A549 (cell line): ENCODE data around the gene CIPC.

Experiments
- BCL3 ChIP-seq: fragments of >200 bp; sonication (Bioruptor Twin); formaldehyde crosslinking; IDR thresholded peaks from 3 replicates; pipeline ENCODE4 v1.6.1; 2016
- CEBPB ChIP-seq, 2 experiments: fragments of >200 bp in 1 of 2; sonication (Bioruptor Twin) in 1 of 2; formaldehyde crosslinking in 1 of 2; IDR thresholded peaks; 2 replicates each; pipeline ENCODE4 v1.6.1; 2012 to 2016
- EHF ChIP-seq: fragments of 250-450 bp; sonication (Bioruptor Pico); IDR thresholded peaks from 2 replicates; pipeline ENCODE4 v1.5.0; 2020; ENCODE audit warnings: mild to moderate bottlenecking
- ELK1 ChIP-seq: fragments of 150-350 bp; IDR thresholded peaks from 2 replicates; pipeline ENCODE4 v1.6.1; 2014; ENCODE audit warnings: low read depth, mild to moderate bottlenecking, low read length
- HEYL ChIP-seq: fragments of 250-450 bp; sonication (Bioruptor Pico); IDR thresholded peaks from 2 replicates; pipeline ENCODE4 v1.8.0; 2021; ENCODE audit warnings: mild to moderate bottlenecking, moderate library complexity
- POLR2A ChIP-seq: IDR thresholded peaks from 2 replicates; pipeline ENCODE4 v1.6.1; 2012; ENCODE audit warnings: mild to moderate bottlenecking, low read length
- RCOR1 ChIP-seq: fragments of 150-350 bp; IDR thresholded peaks from 2 replicates; pipeline ENCODE4 v1.6.1; 2014; ENCODE audit warnings: antibody characterized with exemption, low read length, low read depth
- SMC3 ChIP-seq: fragments of >200 bp; sonication (Bioruptor Twin); formaldehyde crosslinking; IDR thresholded peaks from 3 replicates; pipeline ENCODE4 v1.6.1; 2018; ENCODE audit warnings: inconsistent platforms
- ZC3H11A ChIP-seq: fragments of 450-650 bp; IDR thresholded peaks from 2 replicates; pipeline ENCODE4 v1.6.1; 2014; ENCODE audit warnings: antibody characterized with exemption, mild to moderate bottlenecking
- TF ChIP-seq, protein P1 (sequence below): fragments of >200 bp; sonication (Bioruptor Twin); formaldehyde crosslinking; IDR thresholded peaks from 3 replicates; pipeline ENCODE4 v1.5.1; 2016

DNA sequence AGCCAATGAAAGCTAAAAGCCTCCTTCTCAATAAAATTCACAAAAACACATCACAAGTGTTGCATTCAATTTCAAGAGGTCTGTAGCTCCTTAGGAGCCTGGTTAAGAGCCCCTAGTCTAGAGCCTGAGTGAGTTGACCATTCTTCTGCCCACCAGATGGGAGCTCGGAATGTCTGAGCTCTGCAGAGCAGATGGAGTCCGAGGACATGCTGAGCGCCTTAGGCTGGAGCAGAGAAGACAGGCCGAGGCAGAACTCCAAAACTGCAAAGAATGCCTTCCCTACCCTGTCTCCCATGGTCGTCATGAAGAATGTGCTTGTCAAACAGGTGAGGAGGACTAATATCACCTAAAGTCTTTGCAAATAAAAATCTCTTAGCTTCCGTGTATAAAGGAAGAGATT lies 11.6 kb downstream of the CIPC start:
- TF ChIP-seq, protein P1, sequence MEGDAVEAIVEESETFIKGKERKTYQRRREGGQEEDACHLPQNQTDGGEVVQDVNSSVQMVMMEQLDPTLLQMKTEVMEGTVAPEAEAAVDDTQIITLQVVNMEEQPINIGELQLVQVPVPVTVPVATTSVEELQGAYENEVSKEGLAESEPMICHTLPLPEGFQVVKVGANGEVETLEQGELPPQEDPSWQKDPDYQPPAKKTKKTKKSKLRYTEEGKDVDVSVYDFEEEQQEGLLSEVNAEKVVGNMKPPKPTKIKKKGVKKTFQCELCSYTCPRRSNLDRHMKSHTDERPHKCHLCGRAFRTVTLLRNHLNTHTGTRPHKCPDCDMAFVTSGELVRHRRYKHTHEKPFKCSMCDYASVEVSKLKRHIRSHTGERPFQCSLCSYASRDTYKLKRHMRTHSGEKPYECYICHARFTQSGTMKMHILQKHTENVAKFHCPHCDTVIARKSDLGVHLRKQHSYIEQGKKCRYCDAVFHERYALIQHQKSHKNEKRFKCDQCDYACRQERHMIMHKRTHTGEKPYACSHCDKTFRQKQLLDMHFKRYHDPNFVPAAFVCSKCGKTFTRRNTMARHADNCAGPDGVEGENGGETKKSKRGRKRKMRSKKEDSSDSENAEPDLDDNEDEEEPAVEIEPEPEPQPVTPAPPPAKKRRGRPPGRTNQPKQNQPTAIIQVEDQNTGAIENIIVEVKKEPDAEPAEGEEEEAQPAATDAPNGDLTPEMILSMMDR: no peak
- TF ChIP-seq CEBPB (IDR thresholded peaks at IDR 0.05): no peak
- TF ChIP-seq HEYL: no peak
- TF ChIP-seq BCL3: no peak
- TF ChIP-seq RCOR1: no peak
- no peak for TF ChIP-seq ELK1
- TF ChIP-seq ZC3H11A: no peak
- TF ChIP-seq EHF: no peak
- no peak for TF ChIP-seq SMC3
- TF ChIP-seq POLR2A: no peak
